Measurements from ENCODE around the gene NFU1. TPM values are rescaled to one million over a fixed set of nuclear protein-coding genes. Genes with fewer than 3 reads are reported as not detected.
A peak's percentile ranks its signal among the peaks of the same experiment; 100 is the strongest.

The NFU1 gene
- total RNA-seq, 4 donors from 2014 or later = 36.5 to 84.8 (median 47.3) TPM

DNA sequence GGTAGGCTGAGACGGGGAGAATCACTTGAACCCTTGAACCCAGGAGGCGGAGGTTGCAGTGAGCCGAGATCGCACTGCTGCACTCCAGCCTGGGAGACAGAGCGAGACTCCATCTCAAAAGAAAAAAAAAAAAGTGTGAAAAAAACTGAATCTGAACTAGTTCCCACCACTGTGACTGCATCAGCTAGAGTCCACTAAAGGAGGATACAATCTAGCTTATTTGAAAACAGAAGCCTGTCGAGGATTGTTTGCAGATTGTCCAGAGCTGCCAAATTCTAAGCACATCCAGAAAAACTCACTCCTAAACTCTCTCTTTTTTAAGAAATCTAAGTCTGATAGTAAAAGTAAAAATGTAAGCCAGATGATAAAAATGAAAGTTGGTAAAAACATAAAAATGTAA is 60.8 kb downstream of the NFU1 start:
- TF ChIP-seq, protein P1, sequence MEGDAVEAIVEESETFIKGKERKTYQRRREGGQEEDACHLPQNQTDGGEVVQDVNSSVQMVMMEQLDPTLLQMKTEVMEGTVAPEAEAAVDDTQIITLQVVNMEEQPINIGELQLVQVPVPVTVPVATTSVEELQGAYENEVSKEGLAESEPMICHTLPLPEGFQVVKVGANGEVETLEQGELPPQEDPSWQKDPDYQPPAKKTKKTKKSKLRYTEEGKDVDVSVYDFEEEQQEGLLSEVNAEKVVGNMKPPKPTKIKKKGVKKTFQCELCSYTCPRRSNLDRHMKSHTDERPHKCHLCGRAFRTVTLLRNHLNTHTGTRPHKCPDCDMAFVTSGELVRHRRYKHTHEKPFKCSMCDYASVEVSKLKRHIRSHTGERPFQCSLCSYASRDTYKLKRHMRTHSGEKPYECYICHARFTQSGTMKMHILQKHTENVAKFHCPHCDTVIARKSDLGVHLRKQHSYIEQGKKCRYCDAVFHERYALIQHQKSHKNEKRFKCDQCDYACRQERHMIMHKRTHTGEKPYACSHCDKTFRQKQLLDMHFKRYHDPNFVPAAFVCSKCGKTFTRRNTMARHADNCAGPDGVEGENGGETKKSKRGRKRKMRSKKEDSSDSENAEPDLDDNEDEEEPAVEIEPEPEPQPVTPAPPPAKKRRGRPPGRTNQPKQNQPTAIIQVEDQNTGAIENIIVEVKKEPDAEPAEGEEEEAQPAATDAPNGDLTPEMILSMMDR (IDR thresholded peaks at IDR 0.05) = no peak
- no peak for DNase-seq (ENCODE audit: low spot score)
- no peak for ATAC-seq (ENCODE audit: low FRiP score)

DNA sequence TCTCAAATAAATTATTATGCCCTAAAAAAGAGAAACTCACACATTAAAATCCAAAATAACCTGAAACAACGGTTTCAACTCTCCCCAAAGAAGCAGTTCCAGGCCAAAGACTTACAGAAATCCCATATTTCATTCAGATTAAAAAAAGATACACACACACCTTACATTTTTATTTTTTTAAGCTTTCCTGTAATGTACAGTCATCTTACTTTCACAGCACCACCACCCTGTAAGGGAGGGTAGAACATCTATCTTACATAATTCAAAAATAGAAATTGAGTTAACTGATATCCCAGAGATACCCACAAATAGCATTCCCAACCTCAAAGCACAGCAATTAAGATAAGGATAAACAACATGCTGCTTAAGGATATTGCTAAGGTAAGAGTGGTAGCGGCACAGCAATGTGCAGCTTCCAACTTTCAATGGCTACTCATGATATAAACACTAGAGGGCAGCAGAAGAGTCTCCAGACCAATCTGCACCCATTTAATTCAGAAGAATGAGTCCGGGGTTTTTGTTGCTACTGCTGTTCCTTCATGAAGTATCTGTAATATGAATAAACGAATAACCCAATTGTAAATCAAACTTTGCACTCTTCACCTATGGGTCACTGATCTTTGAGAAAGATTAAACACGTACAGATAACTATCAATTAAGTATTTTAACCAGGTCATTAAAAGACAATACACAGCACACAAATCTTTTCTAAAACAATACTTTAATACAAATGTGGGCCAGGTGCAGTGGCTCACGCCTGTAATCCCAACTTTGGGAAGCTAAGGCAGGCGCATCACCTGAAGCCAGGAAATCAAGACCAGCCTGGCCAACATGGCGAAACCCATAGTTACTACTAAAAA is 61.5 kb downstream of the NFU1 start:
- ATAC-seq (ENCODE audit: low FRiP score) (peak; percentile 57), DNase-seq (ENCODE audit: low spot score) (no peak)
- TF ChIP-seq, protein P1 (IDR thresholded peaks at IDR 0.05) = no peak

DNA sequence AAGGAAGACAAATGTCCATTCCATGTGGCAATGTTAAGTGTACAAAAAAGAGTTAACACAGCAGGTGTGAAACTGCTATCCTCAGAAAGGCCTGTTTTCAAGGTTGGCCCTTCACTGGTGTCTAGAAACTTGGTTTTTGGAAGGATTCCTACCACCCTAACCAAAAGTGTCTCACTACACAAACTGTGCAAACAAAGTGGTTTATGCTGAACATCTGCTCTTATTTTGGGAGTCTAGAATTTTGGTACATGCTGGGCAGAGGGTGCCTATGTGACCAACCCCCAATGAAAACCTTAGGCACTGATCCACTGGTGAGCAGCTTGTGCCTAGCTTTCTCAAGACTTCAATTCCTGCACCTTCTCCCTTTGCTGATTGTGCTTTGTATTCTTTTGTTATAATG is 64.5 kb downstream of the NFU1 start:
- no peak for ATAC-seq (ENCODE audit: low FRiP score)
- TF ChIP-seq, protein P1 (IDR thresholded peaks at IDR 0.05) = no peak

DNA sequence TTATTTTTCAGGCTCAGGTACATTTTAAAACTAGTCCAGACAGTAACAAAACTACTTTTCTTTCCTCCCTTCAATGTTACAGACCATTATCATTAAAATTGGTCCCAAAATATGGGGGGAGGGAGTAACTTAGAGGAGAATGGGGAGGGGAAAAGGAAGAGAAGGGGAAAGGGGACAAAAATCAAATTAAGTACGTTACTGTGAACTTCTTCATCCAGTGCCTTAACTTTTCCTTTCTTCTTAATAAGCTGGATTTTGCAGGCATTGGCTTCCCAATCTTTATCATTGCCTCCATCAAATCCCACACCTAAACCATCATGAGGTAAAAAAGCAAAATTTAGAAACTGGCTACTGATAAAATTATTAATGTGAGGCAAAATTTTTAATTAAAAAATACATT is 67.4 kb downstream of the NFU1 start:
- TF ChIP-seq, protein P1 (IDR thresholded peaks at IDR 0.05) = no peak
- ATAC-seq (ENCODE audit: low FRiP score) (no peak), DNase-seq (ENCODE audit: low spot score) (no peak)

More for the DNA sequence above, 64.5 kb downstream of the NFU1 start:
- DNase-seq (ENCODE audit: low spot score) = no peak

DNA sequence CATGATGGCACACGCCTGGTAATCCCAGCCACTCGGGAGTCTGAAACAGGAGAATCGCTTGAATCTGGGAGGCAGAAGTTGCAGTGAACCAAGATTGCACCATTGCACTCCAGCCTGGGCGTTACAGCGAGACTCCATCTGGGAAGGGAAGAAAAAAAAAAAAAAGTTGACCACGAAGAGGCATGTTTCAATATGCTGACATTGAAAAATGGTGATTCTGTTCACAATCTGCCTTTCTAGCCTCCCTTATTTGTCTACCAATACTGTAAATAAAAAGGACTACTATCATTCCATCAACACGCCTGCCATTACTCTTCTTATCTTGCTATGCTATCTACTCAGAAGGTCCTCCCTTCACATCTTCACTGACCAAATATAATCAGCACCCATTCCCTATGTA is 68.6 kb downstream of the NFU1 start:
- no peak for ATAC-seq (ENCODE audit: low FRiP score)
- no peak for DNase-seq (ENCODE audit: low spot score)
- TF ChIP-seq, protein P1 (IDR thresholded peaks at IDR 0.05) = no peak

DNA sequence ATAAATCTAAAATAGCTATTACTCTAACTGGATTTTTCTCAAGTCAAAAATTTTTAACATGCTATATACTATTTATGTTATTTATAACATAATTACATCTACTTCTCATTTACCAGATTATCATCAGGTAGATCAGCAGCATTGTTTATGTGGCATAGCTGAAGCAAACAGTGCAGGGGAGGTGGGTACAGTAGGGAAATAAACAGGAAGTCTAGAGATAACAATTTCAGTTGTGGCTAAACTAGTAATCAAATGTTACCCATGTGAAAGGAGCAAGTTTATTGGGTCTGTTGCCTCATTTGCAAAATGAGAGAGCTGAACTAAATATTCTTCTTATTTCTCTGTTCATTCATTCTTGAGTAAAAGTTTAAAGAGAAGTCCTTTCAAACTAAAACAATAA is 77.9 kb downstream of the NFU1 start:
- ATAC-seq (ENCODE audit: low FRiP score) = no peak
- DNase-seq (ENCODE audit: low spot score) = no peak
- TF ChIP-seq, protein P1 (IDR thresholded peaks at IDR 0.05) = no peak

DNA sequence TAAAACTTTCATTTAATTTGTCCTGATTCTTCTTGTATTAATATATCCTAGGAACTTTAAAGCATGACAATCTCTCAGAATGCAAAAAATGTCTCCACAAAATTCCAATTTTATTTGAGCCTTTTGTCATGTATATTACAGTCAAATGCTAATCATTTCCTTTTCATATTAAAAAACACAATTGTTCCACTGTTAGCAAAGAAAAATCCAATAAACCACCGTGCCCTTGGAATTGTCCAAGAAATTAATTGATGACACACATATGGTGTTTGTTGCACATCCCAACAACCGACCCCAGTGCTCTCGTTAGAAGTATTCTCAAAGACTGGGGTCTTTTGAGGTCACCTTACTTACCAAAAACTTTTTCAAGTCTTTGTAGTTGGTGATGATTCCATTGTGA is 78.3 kb downstream of the NFU1 start:
- DNase-seq (ENCODE audit: low spot score) = no peak
- ATAC-seq (ENCODE audit: low FRiP score) = no peak
- TF ChIP-seq, protein P1 (IDR thresholded peaks at IDR 0.05) = no peak
